Measurements from ENCODE around the gene PPL.
"Not testable (repeated sequence)": the region's sequence is repeated elsewhere in the genome, so short reads cannot be mapped to it uniquely, and the experiment has no call there.

PPL gene, protein sequence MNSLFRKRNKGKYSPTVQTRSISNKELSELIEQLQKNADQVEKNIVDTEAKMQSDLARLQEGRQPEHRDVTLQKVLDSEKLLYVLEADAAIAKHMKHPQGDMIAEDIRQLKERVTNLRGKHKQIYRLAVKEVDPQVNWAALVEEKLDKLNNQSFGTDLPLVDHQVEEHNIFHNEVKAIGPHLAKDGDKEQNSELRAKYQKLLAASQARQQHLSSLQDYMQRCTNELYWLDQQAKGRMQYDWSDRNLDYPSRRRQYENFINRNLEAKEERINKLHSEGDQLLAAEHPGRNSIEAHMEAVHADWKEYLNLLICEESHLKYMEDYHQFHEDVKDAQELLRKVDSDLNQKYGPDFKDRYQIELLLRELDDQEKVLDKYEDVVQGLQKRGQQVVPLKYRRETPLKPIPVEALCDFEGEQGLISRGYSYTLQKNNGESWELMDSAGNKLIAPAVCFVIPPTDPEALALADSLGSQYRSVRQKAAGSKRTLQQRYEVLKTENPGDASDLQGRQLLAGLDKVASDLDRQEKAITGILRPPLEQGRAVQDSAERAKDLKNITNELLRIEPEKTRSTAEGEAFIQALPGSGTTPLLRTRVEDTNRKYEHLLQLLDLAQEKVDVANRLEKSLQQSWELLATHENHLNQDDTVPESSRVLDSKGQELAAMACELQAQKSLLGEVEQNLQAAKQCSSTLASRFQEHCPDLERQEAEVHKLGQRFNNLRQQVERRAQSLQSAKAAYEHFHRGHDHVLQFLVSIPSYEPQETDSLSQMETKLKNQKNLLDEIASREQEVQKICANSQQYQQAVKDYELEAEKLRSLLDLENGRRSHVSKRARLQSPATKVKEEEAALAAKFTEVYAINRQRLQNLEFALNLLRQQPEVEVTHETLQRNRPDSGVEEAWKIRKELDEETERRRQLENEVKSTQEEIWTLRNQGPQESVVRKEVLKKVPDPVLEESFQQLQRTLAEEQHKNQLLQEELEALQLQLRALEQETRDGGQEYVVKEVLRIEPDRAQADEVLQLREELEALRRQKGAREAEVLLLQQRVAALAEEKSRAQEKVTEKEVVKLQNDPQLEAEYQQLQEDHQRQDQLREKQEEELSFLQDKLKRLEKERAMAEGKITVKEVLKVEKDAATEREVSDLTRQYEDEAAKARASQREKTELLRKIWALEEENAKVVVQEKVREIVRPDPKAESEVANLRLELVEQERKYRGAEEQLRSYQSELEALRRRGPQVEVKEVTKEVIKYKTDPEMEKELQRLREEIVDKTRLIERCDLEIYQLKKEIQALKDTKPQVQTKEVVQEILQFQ (N-terminal part only)

DNA sequence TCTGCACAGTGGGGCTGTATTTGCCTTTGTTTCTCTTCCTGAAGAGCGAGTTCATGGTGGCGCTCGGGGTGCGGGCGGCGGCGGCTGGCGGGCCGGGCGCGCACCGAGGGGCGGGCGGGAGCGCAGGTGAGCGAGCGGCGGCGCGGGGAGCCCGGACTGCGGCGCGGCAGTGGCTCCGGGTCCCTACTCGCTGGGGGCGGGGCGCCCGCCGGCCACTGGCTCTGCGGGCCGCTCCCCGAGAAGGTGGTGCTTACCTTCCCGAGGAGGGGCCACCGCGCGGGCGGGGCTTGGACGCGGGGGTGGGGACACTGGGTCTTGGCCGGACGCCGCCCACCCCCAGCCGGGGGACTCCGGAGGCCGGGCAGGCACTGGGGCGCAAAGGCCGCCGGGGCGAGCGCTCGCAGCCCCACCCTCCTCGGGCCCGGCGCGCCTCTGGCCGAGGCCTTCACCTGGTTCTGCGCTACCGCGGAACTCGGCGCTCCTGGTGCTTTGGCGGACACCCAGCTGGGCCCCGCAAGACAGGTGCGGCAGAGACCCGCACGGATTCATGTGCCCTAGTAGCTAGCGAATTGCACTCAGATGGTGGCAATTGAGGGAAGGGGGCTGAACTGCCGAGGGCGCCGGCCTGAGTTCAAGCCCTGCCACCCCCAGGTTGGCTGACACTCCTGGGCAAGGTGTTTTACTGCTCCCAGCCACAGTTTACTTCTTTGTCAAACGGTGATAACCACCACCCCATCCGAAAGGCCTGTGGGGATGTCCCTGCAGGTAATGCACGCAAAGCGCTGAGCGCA, at the start of gene PPL:
TSS of gene PPL (minus strand) at position 158 of the 791 bp plus-strand sequence. CDS start at position 55, 103 bp downstream.
- DNase-seq: no peak

DNA sequence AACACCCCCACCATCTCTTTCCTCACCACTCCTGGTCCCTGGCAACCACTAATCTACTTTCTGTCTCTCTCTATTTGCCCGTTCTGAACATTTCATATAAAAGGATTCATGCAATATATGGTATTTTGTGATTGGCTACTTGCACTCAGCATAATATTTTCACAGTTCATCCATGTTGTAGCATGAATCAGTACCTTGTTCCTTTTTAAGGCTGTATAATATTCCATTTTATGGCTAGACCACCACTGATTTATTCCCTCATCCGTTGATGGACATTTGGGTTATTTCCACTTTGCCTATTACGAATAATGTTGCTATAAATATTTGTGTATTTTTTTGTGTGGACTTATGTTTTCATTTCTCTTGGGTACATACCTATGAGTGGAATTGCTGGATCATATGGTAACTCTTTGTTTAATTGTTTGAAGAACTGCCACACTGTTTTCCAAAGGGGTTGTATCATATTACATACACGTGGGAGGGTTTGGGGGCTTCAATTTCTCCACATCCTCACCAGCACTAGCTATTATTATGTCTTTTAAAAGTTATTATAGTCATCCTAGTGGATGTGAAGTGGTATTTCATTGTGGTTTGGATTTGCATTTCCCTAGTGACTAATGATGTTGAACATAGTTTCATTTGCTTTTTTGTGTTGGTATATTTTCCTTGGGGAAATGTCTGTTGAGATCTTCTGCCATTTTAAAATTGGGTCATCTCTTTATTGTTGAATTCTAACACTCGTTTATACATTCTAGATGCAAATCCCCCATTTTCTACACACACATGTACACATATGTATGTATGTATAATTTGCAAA, 47.4 kb upstream of the PPL start:
- DNase-seq: no peak

DNA sequence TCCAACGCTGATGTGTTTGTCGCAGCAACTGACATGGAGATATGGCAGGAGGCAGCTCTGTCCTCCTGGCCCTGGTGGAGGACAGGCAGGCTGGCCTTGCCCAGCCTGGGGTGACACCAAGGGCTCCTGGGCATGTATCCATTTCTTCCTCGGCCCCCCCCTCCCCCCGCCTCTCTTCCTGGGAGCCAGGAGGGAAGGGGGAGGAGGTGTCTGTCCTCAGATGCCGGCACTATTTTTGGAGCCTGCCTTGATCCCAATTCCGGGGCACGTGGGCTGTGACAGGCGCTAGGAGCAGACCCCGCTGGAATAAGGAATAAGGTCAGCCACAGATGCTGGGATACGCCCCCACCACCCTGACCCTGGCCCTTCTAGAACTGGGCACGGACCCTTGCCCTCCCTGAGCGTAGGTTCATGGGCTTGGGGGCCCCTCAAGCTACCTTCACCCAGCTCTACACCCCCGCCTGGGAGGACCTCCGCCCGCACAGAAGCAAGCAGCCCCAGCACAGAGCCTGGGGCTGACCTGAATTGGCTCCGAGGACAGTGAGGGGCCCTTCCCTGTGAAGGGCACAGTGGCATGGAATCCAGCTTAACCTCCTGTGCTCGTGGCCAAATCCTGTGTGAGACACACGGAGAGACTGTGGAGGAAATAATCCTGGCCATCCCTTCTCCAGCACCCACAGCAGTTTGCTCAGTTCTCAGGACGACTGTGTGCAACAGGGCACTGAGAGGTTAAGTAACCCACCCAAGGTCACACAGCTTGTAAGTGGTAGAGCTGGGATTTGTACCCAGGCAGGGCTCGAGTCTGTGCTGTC, 45.3 kb upstream of the PPL start:
- no peak for DNase-seq

DNA sequence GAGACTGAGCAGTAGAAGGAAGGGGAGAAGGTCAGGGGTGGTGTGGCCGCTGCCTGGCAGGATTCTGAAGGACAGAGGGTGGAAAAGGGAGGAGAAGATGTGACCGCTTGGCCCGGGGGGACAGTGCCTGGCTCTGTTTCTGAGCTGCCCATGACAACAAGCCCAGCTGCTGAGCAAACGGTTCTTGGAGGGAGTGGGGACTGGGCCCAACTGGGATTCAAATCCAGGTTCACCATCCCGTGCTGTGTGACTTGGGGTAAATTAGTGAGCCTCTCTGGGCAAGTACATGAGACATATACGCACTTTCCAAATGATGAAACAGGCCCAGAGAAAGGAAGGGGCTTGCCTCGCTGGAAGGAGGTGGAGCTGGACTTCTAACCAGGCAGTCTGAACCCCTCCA, 44.5 kb upstream of the PPL start:
- DNase-seq: no peak

DNA sequence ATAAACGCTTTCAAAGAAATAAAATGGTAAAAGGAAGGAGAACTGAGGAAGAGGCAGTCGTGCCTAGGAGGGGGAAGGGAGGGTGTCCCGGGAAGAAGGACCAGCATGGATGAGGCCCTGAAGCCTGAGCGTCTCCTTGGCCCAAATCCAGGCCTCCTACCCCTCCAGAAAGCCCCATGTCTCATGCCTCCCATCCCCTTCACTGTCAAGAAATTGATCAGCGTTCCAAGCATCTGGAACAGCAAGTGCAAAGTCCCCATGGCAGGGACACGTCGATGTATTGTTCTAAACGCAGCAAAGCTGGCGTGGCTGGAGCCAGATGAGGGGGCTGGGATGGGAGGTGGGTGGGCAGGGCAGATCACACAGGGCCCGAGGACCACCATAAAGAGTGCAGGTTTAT, 43.7 kb upstream of the PPL start:
- DNase-seq: no peak

DNA sequence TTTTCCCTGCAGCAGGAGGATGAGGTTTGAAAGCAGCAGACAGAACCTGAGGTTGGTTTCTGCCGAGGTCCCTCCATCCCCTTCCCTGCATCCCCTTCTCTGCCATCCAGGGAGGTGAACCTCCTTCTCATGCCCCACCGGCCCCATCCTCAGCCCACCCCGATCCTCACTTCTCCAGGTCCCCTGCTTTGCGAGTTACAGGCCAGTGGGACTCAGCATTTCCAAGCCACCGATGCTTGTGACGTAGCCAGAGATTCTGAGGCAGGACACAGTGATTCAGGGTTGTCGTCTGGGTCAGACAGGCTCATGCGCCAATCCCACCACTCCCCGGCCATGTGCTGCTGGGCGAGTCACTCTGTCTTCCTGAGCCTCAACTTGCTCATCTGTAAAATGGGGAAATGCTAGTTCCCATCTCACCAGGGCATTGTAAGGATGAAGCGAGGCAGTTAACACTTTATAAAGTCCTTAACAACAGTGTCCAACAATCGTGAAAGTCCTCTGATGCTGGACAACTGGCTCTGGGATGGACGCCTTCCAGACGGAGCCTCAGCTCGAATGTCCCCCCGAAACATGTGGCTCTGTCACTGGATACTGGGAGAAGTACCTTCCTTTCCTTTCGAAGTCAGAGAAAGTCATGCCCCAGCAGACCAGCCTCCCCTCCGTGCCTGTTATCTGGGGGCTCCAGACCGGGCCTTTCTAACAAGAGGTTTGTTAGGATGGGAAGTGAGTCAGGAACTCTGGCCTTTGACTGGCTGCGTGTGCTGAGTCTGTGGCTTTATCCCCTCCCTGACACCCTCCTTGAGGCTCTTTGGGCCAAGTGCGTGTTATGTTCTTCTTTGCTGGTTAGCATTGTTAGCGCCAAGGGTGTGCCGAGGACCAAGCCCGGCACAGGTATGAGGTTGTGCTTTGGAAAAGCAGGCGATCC, 43.0 kb upstream of the PPL start:
- no peak for DNase-seq

DNA sequence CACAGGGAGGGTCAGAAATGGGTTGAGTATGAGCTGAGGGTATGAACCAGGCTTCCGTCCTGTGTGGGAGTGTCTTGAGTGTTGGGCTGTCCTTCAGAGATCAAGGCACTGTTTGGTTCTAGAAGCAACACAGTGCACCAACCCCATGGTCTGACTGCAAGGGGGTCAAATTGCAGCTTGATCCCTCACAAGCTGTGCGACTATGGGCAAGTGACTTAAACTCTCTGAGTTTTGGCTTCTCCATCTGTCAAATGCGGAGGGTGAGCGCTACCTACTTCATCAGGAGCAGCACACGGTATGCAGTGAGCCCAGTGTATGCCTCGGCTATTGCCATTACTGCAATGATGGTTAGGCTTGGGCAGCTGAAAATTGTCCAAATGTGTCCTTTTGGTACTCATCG, 42.2 kb upstream of the PPL start:
- no peak for DNase-seq

DNA sequence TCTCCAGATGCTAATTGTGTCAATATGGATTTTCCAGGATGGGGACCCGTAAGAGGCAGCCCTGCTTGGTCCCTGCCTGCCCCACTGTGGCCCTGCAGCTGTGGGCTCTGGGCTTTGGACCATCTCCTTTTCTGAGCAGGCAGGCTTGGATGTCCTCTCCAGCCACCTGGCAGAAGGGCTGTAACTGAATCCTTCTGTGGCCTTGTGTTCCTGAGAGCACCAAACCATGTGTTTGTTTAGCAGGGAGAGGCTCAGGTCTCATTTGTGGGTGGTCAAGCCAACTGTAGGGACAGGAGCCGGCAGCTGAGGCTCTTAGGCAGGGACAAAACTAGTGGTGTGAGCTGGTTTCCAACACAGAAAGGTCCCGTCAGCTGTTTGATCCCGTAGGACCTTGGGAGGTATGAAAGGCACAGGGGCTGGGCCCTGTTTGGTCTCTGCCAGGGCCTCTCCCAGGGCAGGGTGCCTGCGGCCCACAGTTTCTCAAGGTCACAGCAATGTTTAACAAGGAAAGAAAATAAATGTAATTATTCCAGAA, 39.7 kb upstream of the PPL start:
- DNase-seq: no peak

DNA sequence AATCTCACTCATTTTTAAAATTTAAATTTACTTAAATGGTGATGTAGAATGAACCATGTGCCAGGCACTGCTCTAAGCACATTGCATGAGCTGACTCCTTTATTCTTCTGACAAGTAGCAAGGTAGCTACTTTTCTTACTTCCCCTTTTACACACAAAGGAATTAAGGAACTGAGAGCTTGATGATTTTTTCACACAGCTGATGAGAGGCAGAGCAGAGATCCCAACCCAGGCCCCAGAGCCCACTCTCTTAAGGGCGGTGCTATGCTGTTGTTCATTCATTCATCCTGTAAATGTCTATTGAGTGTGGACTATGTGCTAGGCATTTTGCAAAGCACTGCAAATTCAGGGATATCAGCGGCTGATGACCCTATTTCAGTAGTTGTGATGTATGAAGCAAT, 39.1 kb upstream of the PPL start:
- DNase-seq: no peak

DNA sequence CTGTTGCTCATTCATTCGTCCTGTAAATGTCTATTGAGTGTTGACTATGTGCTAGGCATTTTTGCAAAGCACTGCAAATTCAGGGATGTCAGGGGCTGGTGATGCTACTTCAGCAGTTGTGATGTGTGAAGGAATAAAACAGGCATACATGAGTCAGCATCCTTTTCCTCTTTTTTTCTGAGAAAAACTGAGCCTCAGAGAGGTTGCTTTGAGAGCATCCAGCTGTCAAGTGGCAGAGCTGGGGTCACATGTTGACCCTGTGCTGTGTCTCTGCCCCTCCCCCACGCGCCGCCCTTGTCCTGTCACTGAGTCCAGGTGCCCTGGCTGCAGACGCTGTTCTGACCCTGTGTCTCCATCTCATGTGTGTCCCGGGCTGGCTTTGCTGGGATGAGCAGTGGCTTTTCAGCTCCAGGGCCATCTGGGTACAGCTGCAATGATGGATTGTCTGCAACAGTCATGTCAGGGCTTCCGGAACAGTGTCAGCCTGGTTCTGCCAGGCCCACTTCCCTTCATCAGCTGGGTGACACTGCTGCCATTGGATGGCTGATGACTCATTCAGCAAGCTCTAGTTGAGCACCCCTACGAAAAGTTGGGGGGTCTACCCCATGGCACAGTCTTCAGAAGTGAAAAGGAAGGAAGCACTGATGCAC, 36.1 kb upstream of the PPL start:
- DNase-seq: no peak

DNA sequence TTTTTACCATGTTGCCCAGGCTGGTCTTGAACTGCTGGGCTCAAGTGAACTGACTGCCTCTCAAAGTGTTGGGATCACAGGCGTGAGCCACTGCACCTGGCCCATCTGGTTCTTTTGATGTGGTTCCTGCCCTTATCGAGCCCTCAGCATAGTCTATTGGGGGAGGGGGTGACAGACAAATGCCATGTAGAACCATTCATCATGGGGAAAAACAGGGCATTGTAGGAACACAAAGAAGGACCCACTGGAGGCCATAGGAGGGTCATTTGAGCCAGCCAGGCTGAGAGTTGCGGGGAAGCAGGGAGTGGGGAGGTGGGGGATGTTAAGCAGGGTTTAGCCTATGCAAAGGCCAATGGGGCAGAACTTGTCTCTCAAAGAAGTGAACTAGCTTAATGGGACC, 33.1 kb upstream of the PPL start:
- no peak for DNase-seq

DNA sequence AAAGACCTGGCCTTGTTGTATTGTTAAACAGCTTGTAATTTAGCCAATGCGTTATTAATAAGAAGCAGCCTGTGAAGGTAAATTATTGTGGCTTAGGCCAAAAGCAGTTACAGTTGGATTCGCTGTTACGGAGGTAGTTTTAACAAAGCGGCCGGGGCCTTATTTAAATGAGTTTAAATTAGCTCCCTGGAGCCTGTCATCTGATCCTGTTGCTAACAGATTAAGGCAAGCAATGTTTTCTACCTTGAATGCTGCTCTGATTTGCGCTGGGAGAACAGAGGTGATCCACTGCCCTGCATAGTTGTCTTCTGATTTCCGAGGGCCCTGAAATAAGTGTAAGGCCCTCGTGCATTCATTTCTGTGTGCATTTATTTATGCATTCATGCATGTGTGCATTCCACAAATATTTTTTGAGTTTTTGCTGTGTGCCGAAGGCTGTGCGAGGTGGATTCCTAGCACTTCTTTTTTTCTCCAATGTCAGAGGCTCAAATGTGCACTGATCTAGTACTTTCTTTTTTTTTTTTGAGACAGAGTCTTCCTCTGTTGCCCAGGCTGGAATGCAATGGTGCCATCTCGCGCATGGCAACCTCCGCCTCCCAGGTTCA, 32.0 kb upstream of the PPL start:
- DNase-seq: no peak

DNA sequence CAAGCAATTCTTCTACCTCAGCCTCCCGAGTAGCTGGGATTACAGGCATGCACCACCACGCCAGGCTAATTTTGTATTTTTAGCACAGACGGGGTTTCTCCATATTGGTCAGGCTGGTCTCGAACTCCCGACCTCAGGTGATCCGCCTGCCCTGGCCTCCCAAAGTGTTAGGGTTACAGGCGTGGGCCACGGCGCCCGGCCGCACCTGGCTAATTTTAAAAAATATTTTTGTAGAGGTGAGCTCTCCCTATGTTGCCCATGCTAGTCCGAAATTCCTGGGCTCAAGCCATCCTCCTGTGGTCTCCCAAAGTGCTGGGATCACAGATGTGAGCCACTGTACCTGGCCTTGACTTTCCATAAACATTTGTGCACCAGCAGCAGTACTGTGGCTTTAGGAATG, 31.3 kb upstream of the PPL start:
- not testable (repeated sequence) for DNase-seq

DNA sequence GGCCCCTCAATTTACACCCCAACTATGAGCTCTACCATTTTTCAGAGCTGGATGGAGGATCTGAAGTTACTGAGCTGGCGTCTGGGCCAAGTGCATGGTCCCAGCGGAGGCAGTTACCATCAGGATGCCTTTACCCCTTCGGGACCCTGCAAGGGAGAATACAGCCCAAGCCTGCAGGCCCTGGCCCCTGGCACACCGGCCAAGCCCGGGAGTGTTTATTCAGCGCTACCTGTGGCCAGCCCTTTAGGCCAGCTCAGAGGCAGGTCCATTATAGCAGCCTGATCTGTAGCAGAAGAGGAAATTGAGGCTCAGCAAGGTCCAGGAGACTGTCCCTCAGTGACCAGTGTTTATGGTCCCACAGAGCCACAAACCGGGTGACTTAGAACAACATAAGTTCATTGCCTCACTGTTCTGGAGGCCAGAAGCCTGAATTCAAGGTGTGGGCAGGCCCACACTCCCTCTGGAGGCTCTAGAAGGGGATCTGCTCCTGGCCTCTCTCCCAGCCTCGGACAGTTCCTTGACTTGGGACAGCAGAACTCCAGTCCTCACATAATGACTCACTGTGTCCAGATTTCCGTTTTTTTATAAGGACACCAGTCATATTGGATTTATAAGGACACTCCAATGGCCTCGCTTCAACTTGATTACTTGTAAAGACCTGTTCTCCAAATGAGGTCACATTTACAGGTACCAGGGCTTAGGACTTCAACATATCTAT, 29.9 kb upstream of the PPL start:
- no peak for DNase-seq

DNA sequence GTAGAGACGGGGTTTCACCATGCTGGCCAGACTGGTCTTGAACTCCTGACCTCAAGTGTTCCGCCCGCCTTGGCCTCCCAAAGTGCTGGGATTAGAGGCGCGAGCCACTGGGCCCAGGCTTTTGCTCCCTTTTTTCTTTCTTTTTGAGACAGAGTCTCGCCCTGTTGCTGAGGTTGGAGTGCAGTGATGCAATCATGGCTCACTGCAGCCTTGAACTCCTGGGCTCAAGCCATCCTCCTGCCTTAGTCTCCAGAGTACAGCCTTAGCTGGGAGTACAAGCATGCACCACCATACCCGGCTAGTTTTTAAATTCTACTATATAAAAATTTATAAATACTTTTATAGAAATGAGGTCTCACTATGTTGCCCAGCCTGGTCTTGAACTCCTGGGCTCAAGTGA, 26.6 kb upstream of the PPL start:
- not testable (repeated sequence) for DNase-seq

DNA sequence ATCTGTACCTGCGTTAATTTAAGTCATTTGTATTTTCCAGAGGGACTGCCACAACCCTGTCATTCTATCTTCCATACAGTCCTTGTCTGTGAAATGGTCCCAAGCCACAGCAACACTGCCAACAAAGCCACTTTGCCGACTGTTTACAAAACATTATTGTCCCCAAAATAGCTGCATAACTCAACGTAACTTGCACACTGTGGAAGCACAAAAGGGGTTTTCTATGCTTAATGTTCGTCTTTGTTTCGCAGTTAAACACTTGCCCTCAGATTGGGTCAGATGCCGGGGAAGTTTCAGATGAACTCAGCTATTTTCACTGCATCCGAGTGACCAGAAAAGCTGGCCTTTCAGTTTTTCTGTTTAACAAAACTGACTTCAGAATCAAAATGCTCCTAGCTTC, 25.8 kb upstream of the PPL start:
- DNase-seq: no peak

DNA sequence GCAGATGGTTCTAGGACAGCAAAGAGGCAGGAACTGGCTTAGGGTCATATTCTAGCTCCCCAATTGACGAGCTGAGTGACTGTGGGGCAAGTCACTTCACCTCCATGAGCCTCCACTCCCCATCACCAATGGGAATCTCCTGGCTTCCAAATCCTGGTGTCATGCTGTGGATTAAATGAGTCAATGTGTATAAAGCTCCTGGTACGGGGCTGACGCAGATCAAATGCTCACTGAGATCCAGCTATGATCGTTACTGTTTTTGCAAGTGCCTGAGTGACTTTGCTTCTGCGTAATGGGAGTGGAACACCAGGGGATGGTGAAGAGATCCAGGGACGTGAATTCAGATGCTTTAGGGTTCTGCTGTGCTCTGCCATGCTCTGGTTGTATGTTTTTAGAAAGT, 23.6 kb upstream of the PPL start:
- DNase-seq: no peak
